Measurements from ENCODE around the gene RBBP8NL.

DNA sequence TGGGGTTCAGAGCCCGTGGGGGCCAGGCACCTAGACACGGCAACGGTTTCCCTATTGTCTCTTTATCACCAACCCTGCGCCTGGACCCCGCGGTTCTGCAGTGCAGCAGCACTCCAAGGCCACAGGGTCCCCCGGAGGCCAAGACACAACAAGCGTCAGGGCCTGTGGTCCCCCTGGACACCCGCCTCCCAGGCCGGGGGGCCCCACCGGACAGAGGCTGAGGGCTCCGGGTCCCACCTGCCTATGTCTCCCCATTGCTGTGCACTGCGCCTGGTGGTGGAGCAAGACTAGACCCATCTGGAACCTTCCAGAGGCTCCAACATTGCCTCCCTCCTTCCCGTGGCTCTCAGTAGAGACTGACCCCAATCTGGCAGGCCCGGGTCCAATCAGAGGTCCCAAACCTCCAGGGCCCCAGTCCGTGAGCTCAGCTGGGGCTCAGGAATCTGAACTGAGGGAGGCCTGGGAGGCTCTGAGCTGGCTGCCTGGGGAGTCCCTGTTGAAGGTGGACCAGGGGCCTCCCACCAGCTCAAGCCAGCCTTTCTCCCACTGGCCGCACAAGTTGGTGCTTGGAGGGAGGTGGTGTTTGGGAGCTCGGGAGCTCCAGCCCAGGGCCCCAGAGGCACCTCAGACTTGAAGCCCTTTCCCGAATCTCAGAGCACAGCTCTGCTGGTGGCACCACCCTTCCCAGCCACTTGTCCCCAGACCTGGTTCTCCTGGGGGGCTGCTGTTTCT lies 39.6 kb upstream of the RBBP8NL start:
- TF ChIP-seq, protein P1, sequence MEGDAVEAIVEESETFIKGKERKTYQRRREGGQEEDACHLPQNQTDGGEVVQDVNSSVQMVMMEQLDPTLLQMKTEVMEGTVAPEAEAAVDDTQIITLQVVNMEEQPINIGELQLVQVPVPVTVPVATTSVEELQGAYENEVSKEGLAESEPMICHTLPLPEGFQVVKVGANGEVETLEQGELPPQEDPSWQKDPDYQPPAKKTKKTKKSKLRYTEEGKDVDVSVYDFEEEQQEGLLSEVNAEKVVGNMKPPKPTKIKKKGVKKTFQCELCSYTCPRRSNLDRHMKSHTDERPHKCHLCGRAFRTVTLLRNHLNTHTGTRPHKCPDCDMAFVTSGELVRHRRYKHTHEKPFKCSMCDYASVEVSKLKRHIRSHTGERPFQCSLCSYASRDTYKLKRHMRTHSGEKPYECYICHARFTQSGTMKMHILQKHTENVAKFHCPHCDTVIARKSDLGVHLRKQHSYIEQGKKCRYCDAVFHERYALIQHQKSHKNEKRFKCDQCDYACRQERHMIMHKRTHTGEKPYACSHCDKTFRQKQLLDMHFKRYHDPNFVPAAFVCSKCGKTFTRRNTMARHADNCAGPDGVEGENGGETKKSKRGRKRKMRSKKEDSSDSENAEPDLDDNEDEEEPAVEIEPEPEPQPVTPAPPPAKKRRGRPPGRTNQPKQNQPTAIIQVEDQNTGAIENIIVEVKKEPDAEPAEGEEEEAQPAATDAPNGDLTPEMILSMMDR (conservative IDR thresholded peaks at IDR 0.05 in 1 of 2, IDR thresholded peaks at IDR 0.05 in 1 of 2; ENCODE audit: extremely low read depth in 1 of 2, insufficient read depth in 1 of 2, low read depth in 1 of 2, low read length in 2 of 2) = no peak
- TF ChIP-seq EZH2 (IDR thresholded peaks at IDR 0.05; ENCODE audit: borderline replicate concordance, low read length) = no peak

Measured in mammary epithelial cell (primary cell).